SK-N-SH (cell line): ENCODE results near the gene SPECC1L. TPM values are rescaled to one million over a fixed set of nuclear protein-coding genes. Genes with fewer than 3 reads are reported as not detected.
"Not testable (repeated sequence)": the region's sequence is repeated elsewhere in the genome, so short reads cannot be mapped to it uniquely, and the experiment has no call there.

ENCODE experiments used
- CTCF ChIA-PET: fragments of 300-600, 350-600 bp; formaldehyde crosslinking; extraction: SDS; loops from one replicate; lab custom pipeline; 2021; lab: Yijun Ruan, JAX
- POLR2A ChIA-PET: fragments of 350-600 bp; sonication (Branson Sonifier 250); formaldehyde crosslinking; extraction: SDS; loops from one replicate; lab custom pipeline; 2020; ENCODE audit warnings: antibody characterized with exemption, inconsistent platforms; lab: Yijun Ruan, JAX
- DNase-seq: peaks from one replicate; pipeline ENCODE4 v3.0.0; 2012
- H2AFZ ChIP-seq: fragments of 200-600 bp; sonication (generic); 2 replicates; pipeline ENCODE4 v1.8.1; 2016; ENCODE audit warnings: antibody characterized with exemption, mild to moderate bottlenecking, low read depth
- H3F3A ChIP-seq: fragments of 200-600 bp; sonication (generic); replicated peaks from 2 replicates; pipeline ENCODE3; 2016; ENCODE audit warnings: antibody characterized with exemption, mild to moderate bottlenecking; ENCODE audit not compliant: insufficient read depth
- H3K27ac ChIP-seq, 2 experiments: fragments of 200-500 bp in 1 of 2; fragments of 200-600 bp in 1 of 2; sonication (Bioruptor generic) in 1 of 2; sonication (generic), shearing (Covaris generic) in 1 of 2; 2 replicates each; pipeline versions ENCODE4 v1.5.1 to v1.6.1; 2014 to 2016; ENCODE audit warnings: low read depth in 2 of 2, inconsistent platforms in 1 of 2, low read length in 1 of 2, mild to moderate bottlenecking in 1 of 2, mixed read lengths in 1 of 2
- H3K27me3 ChIP-seq: fragments of 200-600 bp; sonication (generic), shearing (Covaris generic); 2 replicates; pipeline ENCODE4 v1.6.1; 2016; ENCODE audit warnings: mixed run types; ENCODE audit not compliant: insufficient read depth
- H3K36me3 ChIP-seq, 2 experiments: fragments of 200-500 bp in 1 of 2; fragments of 200-600 bp in 1 of 2; sonication (Bioruptor generic) in 1 of 2; sonication (generic) in 1 of 2; replicated peaks in 1 of 2; 2 replicates each; pipeline versions ENCODE3 to v1.5.1; 2014 to 2016; ENCODE audit warnings: low read length in 1 of 2, mild to moderate bottlenecking in 1 of 2; ENCODE audit not compliant: insufficient read depth in 2 of 2, control insufficient read depth in 1 of 2
- H3K4me1 ChIP-seq, 2 experiments: fragments of 200-500 bp in 1 of 2; fragments of 200-600 bp in 1 of 2; sonication (Bioruptor generic) in 1 of 2; sonication (generic), shearing (Covaris generic) in 1 of 2; 2 replicates each; pipeline versions ENCODE4 v1.5.1 to v1.6.1; 2014 to 2016; ENCODE audit warnings: low read depth in 1 of 2, low read length in 1 of 2, mixed run types in 1 of 2; ENCODE audit not compliant: insufficient read depth in 2 of 2, control insufficient read depth in 1 of 2
- H3K4me2 ChIP-seq: fragments of 200-600 bp; sonication (generic), shearing (Covaris generic); 2 replicates; pipeline ENCODE4 v1.6.1; 2017; ENCODE audit warnings: mixed run types
- H3K4me3 ChIP-seq, 2 experiments: fragments of 200-500 bp in 1 of 2; fragments of 200-600 bp in 1 of 2; sonication (Bioruptor generic) in 1 of 2; sonication (generic), shearing (Covaris generic) in 1 of 2; 2 replicates each; pipeline versions ENCODE4 v1.5.1 to v1.8.1; 2014 to 2016; ENCODE audit warnings: low read depth in 2 of 2, inconsistent platforms in 1 of 2, low read length in 1 of 2, mild to moderate bottlenecking in 1 of 2, mixed read lengths in 1 of 2, moderate library complexity in 1 of 2
- H3K79me2 ChIP-seq: fragments of 200-600 bp; sonication (generic); 2 replicates; pipeline ENCODE4 v1.8.1; 2017; ENCODE audit warnings: mild to moderate bottlenecking; ENCODE audit not compliant: insufficient read depth
- H3K9ac ChIP-seq: fragments of 200-600 bp; sonication (generic); 2 replicates; pipeline ENCODE4 v1.6.1; 2017; ENCODE audit warnings: mixed run types
- H3K9me2 ChIP-seq: fragments of 200-600 bp; sonication (generic); 2 replicates; pipeline ENCODE4 v1.6.1; 2017; ENCODE audit warnings: mixed run types
- H3K9me3 ChIP-seq: fragments of 200-600 bp; sonication (generic); 2 replicates; pipeline ENCODE4 v1.6.1; 2017; ENCODE audit warnings: mixed run types, mild to moderate bottlenecking, moderate library complexity
- H4K20me1 ChIP-seq: fragments of 200-600 bp; sonication (generic); 2 replicates; pipeline ENCODE4 v1.6.1; 2017; ENCODE audit warnings: mild to moderate bottlenecking, mixed run types; ENCODE audit not compliant: insufficient read depth
- ELF1 ChIP-seq: IDR thresholded peaks from 2 replicates; pipeline ENCODE4 v1.4.0; 2012
- EP300 ChIP-seq, 2 experiments: IDR thresholded peaks; 2 replicates each; pipeline versions ENCODE4 v1.4.0 to v1.6.1; 2012; ENCODE audit warnings: borderline replicate concordance in 1 of 2, low read depth in 1 of 2, low read length in 1 of 2
- FOSL2 ChIP-seq: IDR thresholded peaks from 2 replicates; pipeline ENCODE4 v1.4.0; 2012; ENCODE audit warnings: low read depth, mild to moderate bottlenecking, moderate library complexity, borderline replicate concordance
- FOXJ3 ChIP-seq: sonication (generic); formaldehyde crosslinking; IDR thresholded peaks from 2 replicates; pipeline ENCODE4 v1.5.1; 2020; ENCODE audit warnings: mild to moderate bottlenecking, missing genetic modification reagents
- FOXM1 ChIP-seq: IDR thresholded peaks from 2 replicates; pipeline ENCODE4 v1.4.0; 2012; ENCODE audit warnings: low read depth, mild to moderate bottlenecking
- JUND ChIP-seq: IDR thresholded peaks from 2 replicates; pipeline ENCODE4 v1.4.0; 2012
- MEF2A ChIP-seq: IDR thresholded peaks from 2 replicates; pipeline ENCODE4 v1.4.0; 2012; ENCODE audit warnings: low read depth, borderline replicate concordance
- MXI1 ChIP-seq: IDR thresholded peaks from 2 replicates; pipeline ENCODE4 v1.6.1; 2012; ENCODE audit warnings: mild to moderate bottlenecking, low read depth, low read length, improper control_type of control experiment
- NFIC ChIP-seq: IDR thresholded peaks from 2 replicates; pipeline ENCODE4 v1.4.0; 2012; ENCODE audit warnings: borderline replicate concordance
- NRF1 ChIP-seq: IDR thresholded peaks from 2 replicates; pipeline ENCODE4 v1.6.1; 2012; ENCODE audit warnings: low read depth, mild to moderate bottlenecking, low read length
- POLR2AphosphoS5 ChIP-seq: IDR thresholded peaks from 2 replicates; pipeline ENCODE4 v1.6.1; 2012; ENCODE audit warnings: low read depth, low read length
- RFX5 ChIP-seq: IDR thresholded peaks from 2 replicates; pipeline ENCODE4 v1.6.1; 2012; ENCODE audit warnings: mild to moderate bottlenecking, improper control_type of control experiment, low read length
- SMC3 ChIP-seq: IDR thresholded peaks from 2 replicates; pipeline ENCODE4 v1.6.1; 2012; ENCODE audit warnings: low read depth, low read length, improper control_type of control experiment
- TAF1 ChIP-seq: IDR thresholded peaks from 2 replicates; pipeline ENCODE4 v1.6.1; 2012; ENCODE audit warnings: low read depth, mild to moderate bottlenecking, low read length, moderate library complexity, borderline replicate concordance
- TCF12 ChIP-seq: IDR thresholded peaks from 2 replicates; pipeline ENCODE4 v1.4.0; 2012
- TEAD4 ChIP-seq: IDR thresholded peaks from 2 replicates; pipeline ENCODE4 v1.4.0; 2012; ENCODE audit warnings: mild to moderate bottlenecking, borderline replicate concordance; ENCODE audit not compliant: insufficient read depth
- WGBS: methylation state at CpG from one replicate; pipeline ENCODE4 v1.1.6; 2017; ENCODE audit warnings: low lambda C conversion rate; 5-methylcytosine and 5-hydroxymethylcytosine counted together
- polyA plus RNA-seq, 3 experiments: library from polyadenylated mRNA; depleted of rRNA; stranded (reverse); fragments of >200 nt; gene quantifications; 2 replicates each; pipeline ENCODE4 v1.2.3, GENCODE V29; 2012
- TF ChIP-seq, protein P1 (sequence below): fragments of 150-350 bp; IDR thresholded peaks from 2 replicates; pipeline ENCODE4 v1.6.1; 2016; ENCODE audit warnings: mild to moderate bottlenecking, low read depth, low read length
- TF ChIP-seq, protein P2 (sequence below): IDR thresholded peaks from 2 replicates; pipeline ENCODE4 v1.4.0; 2012; ENCODE audit warnings: low read depth, borderline replicate concordance
- TF ChIP-seq, protein P3 (sequence below): IDR thresholded peaks from 2 replicates; pipeline ENCODE4; 2012

SPECC1L gene
- polyA plus RNA-seq, 1 of the 3 experiments (the other 2 are of a cell fraction), result 22.9 TPM

DNA sequence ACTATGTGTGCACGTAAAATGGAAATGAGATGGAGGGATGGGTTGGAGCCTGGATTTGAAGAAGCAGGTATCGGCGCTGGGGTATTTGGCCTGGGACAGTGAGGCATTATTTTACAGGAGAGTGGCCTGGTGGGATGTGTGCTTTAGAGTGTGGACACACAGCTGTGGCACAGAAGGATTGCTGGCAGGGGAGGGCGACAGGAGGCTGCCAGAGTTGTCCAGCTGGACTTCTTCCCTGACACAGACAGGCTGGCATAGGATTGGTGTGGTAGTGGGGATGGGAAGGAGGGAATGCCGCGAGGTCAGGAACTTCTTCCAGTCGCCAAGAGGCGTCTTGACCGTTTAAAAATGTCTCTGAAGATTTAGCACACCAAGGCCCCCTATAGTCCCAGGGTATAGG is 16.6 kb downstream of the SPECC1L start:
- DNase-seq, H3K36me3 ChIP-seq, H3K27ac ChIP-seq, H3K9me3 ChIP-seq, H3K9me2 ChIP-seq, POLR2A ChIA-PET, H3K9ac ChIP-seq, H2AFZ ChIP-seq, H3K4me3 ChIP-seq, H4K20me1 ChIP-seq, H3K4me2 ChIP-seq, H3K27me3 ChIP-seq: not testable (repeated sequence)
- peaks cover 38 to 58% of the 10 kb centered on the region in 2 experiments for H3K4me1 ChIP-seq
- peaks cover 58% of the 10 kb centered on the region for H3F3A ChIP-seq
- CTCF ChIA-PET, result interaction anchor here (1.2 kb wide), 1 partner anchor 239 kb away, joined by 4 read pairs; no protein-coding TSS in a partner anchor
- H3K79me2 ChIP-seq, result peaks cover 87% of the 10 kb centered on the region
- 97% methylated on average over 3 of the region's 9 CpGs for WGBS

DNA sequence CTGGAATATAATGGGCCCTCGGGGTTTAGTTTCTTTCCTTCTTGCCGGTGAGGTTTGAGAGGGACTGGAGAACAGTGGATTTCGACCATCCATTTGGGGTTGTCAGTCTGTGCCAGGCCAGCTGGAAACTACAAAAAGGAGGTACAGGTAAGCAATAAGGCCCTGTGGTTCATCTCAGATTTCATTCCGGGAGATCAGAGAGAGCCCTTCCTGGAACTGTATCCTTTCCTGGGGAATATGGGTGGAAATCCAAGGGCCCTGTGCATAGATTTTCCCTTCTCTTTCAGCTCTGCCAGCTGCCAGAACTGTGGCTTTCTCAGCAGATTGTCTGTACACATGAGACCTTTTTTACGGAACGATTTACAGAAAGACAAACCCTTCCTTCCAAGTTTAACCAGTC is 17.2 kb downstream of the SPECC1L start:
- CTCF ChIA-PET, H2AFZ ChIP-seq, H3K9me3 ChIP-seq, H4K20me1 ChIP-seq, H3K36me3 ChIP-seq, POLR2A ChIA-PET, H3K9ac ChIP-seq, H3K4me3 ChIP-seq, H3K27me3 ChIP-seq, H3K4me2 ChIP-seq, H3K9me2 ChIP-seq, DNase-seq: not testable (repeated sequence)
- 91% methylated on average over 6 of the region's 6 CpGs for WGBS
- Histone ChIP-seq H3K27ac (peak overlapping the region; percentile 28 to 87; a peak in 2 of 4 replicates), H3K4me1 (peaks cover 38 to 58% of the 10 kb centered on the region in 2 experiments), H3F3A (peaks cover 58% of the 10 kb centered on the region), H3K79me2 (peaks cover 87% of the 10 kb centered on the region)

DNA sequence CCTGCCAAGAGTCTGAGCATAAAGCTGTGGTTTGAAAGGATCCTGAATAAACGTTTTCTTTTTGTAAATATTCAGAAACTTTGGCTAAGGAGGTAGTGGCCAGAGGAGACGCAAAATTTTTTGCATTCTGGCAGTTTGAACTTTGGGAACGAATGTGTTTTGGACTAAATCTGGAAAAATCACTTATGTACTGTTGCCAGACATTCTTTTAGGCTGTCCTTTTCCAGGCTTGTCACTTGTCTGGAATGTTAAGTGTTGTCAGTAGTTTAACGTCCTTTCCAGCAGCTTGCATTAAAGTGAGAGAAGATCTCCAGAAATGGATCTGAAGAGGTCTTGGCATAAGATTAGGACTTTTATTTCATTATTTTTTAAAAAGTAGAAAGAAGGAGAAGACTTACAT is 18.5 kb downstream of the SPECC1L start:
- Histone ChIP-seq H3K9me2 (no peaks in the 10 kb centered on the region), H3F3A (peaks cover 50% of the 10 kb centered on the region), H3K27me3 (no peaks in the 10 kb centered on the region), H3K4me3 (peak overlapping the region in 1 of 2 experiments; percentile 31; a peak in 2 of 4 replicates), H3K9me3 (no peaks in the 10 kb centered on the region), H3K4me2 (peak overlapping the region; percentile 73), H4K20me1 (no peaks in the 10 kb centered on the region; the same call in 1 of the 2 replicates), H3K36me3 (no peaks in the 10 kb centered on the region), H3K9ac (peak overlapping the region; percentile 48; the same call in 1 of the 2 replicates), H3K79me2 (peaks cover 81% of the 10 kb centered on the region), H2AFZ (no peak overlapping the region), H3K4me1 (peaks cover 38 to 51% of the 10 kb centered on the region in 2 experiments), H3K27ac (peak overlapping the region; percentile 87 to 91)
- POLR2A ChIA-PET, result no interaction called here
- 5% methylated on average over 4 of the region's 4 CpGs for WGBS
- CTCF ChIA-PET, result interaction anchor here (1.3 kb wide), 1 partner anchor 33 kb away, joined by 3 read pairs; no protein-coding TSS in a partner anchor
- no peak for DNase-seq
- TF ChIP-seq TEAD4 (peak; percentile 91; the same call in 1 of the 2 replicates), NRF1 (no peak), FOSL2 (peak; percentile 57; the same call in 1 of the 2 replicates), JUND (peak; percentile 67), FOXJ3 (CRISPR knock-in tag) (no peak), FOXM1 (peak; percentile 87), TCF12 (peak; percentile 85), SMC3 (no peak), MXI1 (no peak), RFX5 (no peak), EP300 (IDR thresholded peaks at IDR 0.05; ENCODE audit: borderline replicate concordance in 1 of 2, low read depth in 1 of 2, low read length in 1 of 2) (peak; percentile 38 to 87; a peak in 3 of 4 replicates), POLR2AphosphoS5 (peak; percentile 51; the same call in 1 of the 2 replicates), NFIC (peak; percentile 87), ELF1 (no peak), MEF2A (peak; percentile 76), TAF1 (peak; percentile 22; the same call in 1 of the 2 replicates)
- TF ChIP-seq, protein P1, sequence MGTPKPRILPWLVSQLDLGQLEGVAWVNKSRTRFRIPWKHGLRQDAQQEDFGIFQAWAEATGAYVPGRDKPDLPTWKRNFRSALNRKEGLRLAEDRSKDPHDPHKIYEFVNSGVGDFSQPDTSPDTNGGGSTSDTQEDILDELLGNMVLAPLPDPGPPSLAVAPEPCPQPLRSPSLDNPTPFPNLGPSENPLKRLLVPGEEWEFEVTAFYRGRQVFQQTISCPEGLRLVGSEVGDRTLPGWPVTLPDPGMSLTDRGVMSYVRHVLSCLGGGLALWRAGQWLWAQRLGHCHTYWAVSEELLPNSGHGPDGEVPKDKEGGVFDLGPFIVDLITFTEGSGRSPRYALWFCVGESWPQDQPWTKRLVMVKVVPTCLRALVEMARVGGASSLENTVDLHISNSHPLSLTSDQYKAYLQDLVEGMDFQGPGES, result no peak
- TF ChIP-seq, protein P2, sequence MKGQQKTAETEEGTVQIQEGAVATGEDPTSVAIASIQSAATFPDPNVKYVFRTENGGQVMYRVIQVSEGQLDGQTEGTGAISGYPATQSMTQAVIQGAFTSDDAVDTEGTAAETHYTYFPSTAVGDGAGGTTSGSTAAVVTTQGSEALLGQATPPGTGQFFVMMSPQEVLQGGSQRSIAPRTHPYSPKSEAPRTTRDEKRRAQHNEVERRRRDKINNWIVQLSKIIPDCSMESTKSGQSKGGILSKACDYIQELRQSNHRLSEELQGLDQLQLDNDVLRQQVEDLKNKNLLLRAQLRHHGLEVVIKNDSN, result no peak
- TF ChIP-seq, protein P3, sequence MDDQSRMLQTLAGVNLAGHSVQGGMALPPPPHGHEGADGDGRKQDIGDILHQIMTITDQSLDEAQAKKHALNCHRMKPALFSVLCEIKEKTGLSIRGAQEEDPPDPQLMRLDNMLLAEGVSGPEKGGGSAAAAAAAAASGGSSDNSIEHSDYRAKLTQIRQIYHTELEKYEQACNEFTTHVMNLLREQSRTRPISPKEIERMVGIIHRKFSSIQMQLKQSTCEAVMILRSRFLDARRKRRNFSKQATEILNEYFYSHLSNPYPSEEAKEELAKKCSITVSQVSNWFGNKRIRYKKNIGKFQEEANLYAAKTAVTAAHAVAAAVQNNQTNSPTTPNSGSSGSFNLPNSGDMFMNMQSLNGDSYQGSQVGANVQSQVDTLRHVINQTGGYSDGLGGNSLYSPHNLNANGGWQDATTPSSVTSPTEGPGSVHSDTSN, result peak; percentile 87
